ENCODE data around the gene SYNDIG1.

DNA sequence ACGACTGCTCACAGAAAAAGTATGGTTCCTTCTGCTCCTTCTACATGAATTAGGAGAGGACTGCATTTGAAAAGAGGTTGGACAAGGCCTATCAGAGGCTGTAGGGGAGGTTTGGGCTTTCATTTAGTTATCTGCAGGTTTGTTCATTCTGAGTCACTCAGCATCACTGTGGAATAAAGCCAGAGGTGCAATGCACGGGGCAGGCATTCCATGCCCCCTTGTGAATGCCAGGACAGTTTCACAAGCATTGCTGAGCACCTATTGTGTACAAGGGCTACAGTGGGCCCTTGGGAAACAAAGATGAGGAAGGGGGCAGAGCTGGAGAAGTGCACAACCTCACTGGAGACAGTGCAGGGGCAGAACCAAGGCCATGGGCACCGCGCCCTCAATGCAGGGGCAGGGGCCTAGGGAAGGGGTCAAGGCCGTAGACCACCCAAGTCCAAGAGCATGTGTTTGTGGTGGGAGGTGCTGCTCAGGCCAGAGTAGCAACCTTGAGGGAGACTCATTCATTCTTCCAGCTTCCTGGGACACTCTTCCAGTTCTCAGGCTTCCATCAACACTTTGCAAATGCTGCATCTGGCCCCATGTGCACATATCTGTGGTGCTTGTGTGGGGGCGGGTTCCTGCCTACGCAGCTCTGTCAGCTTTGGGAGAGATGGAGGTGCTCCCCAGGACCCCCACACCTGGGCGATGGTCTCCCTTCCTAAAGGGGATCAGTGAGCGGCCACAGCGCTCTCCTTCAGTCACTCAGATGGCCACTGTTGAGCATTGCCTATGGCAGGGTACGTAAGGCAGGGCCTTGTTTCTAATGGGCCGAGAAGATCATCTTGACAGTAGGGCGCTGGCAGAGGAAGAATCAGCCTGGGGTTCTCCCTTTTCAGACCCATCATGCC lies 204.5 kb downstream of the SYNDIG1 start:
- TF ChIP-seq, protein P1, sequence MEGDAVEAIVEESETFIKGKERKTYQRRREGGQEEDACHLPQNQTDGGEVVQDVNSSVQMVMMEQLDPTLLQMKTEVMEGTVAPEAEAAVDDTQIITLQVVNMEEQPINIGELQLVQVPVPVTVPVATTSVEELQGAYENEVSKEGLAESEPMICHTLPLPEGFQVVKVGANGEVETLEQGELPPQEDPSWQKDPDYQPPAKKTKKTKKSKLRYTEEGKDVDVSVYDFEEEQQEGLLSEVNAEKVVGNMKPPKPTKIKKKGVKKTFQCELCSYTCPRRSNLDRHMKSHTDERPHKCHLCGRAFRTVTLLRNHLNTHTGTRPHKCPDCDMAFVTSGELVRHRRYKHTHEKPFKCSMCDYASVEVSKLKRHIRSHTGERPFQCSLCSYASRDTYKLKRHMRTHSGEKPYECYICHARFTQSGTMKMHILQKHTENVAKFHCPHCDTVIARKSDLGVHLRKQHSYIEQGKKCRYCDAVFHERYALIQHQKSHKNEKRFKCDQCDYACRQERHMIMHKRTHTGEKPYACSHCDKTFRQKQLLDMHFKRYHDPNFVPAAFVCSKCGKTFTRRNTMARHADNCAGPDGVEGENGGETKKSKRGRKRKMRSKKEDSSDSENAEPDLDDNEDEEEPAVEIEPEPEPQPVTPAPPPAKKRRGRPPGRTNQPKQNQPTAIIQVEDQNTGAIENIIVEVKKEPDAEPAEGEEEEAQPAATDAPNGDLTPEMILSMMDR (IDR thresholded peaks at IDR 0.05): no peak
- no peak for TF ChIP-seq EZH2 (IDR thresholded peaks at IDR 0.05; ENCODE audit: borderline replicate concordance, insufficient read depth, low read depth, low read length, poor library complexity, severe bottlenecking)
